Neural crest cell (in vitro differentiated cells): ENCODE measurements around the gene COLGALT1. TPM values are rescaled to one million over a fixed set of nuclear protein-coding genes. Genes with fewer than 3 reads are reported as not detected.

Source experiments
- DNase-seq: peaks from one replicate; pipeline ENCODE4 v3.0.0; 2021; ENCODE audit warnings: low read depth, mixed read lengths, low spot score
- H3K27ac Mint-ChIP-seq: one replicate; pipeline ENCODE4 v1.8.0; 2021; ENCODE audit warnings: mild to moderate bottlenecking, mixed read lengths; ENCODE audit not compliant: unreplicated experiment
- H3K27me3 Mint-ChIP-seq: 2 replicates; pipeline ENCODE4 v1.8.0; 2021; ENCODE audit warnings: low read depth, mild to moderate bottlenecking, mixed read lengths
- H3K36me3 Mint-ChIP-seq: 2 replicates; pipeline ENCODE4 v1.8.0; 2021; ENCODE audit warnings: low read depth, mild to moderate bottlenecking, mixed read lengths
- H3K4me1 Mint-ChIP-seq: 2 replicates; pipeline ENCODE4 v1.8.0; 2021; ENCODE audit warnings: mixed read lengths
- H3K4me3 Mint-ChIP-seq: one replicate; pipeline ENCODE4 v1.8.0; 2021; ENCODE audit warnings: mild to moderate bottlenecking, mixed read lengths
- H3K9me3 Mint-ChIP-seq: 2 replicates; pipeline ENCODE4 v1.8.0; 2021; ENCODE audit warnings: mixed read lengths
- CTCF ChIP-seq: fragments of 200-600 bp; sonication (generic); conservative IDR thresholded peaks from 2 replicates; pipeline ENCODE4 v1.5.0; 2021; ENCODE audit warnings: antibody characterized with exemption, mild to moderate bottlenecking
- total RNA-seq: library from RNA; stranded (reverse); gene quantifications from 2 replicates; pipeline ENCODE4 v1.2.1, GENCODE V29; 2021

The COLGALT1 gene
- total RNA-seq, 1 donor from 2014 or later, result 81.7 TPM

DNA sequence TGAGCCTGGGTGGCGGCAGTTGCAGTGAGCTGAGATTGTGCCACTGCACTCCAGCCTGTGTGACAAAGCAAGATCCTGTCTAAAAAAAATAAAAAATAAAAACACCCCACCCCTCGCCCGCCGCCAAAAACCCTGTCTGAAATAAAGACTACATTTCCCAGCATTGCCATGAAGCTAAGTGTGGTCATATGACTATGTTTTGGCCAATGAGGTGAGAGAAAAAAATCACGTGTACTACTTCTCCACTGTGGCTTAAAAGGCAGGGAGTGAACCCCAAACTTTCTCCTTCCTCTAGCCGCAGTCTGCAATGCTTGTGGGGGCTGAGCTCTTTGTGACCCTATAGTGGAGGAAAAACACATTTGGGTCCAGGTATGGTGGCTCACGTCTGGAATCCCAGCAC is 54.9 kb downstream of the COLGALT1 start:
- no peak overlapping the region for H3K27ac Mint-ChIP-seq
- no peaks in the 10 kb centered on the region for H3K36me3 Mint-ChIP-seq
- peaks cover 8% of the 10 kb centered on the region for H3K4me1 Mint-ChIP-seq

GRCh38 chr19:17611462-17612244 is 56.2 kb downstream of the COLGALT1 start:
- TF ChIP-seq CTCF, result no peak
- peaks cover 4% of the 10 kb centered on the region for H3K27me3 Mint-ChIP-seq
- H3K36me3 Mint-ChIP-seq, result no peaks in the 10 kb centered on the region
- H3K27ac Mint-ChIP-seq, result no peak overlapping the region
- no peak overlapping the region for H3K4me3 Mint-ChIP-seq
- no peak for DNase-seq
- peaks cover 4% of the 10 kb centered on the region for H3K4me1 Mint-ChIP-seq
- H3K9me3 Mint-ChIP-seq, result peaks cover 5% of the 10 kb centered on the region

More for the DNA sequence above, 54.9 kb downstream of the COLGALT1 start:
- no peak for DNase-seq
- Mint-ChIP-seq H3K27me3 (peaks cover 6% of the 10 kb centered on the region), H3K9me3 (peaks cover 5% of the 10 kb centered on the region), H3K4me3 (no peak overlapping the region)
- TF ChIP-seq CTCF, result no peak

DNA sequence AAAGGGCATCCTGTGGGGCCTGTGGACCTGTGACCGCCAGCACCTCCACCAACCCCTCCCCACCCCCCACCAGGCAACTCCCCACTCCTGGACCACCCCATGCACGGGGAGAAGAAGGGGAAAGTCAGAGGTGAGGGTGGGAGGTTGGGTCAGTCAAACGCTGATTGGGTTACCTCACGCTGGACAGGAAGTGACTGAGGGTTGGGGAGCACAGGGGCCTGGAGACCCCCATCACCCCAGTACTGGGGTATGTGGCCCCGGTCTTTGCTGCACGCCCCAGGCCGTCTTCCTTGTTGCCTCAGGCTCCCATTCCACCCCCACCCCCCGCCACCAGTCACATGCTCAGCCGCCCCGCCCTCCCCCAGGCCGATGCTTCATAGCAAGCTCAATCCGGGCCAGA is 59.0 kb downstream of the COLGALT1 start:
- Mint-ChIP-seq H3K4me1 (peaks cover 4% of the 10 kb centered on the region), H3K36me3 (no peaks in the 10 kb centered on the region), H3K9me3 (peaks cover 6% of the 10 kb centered on the region), H3K27me3 (no peaks in the 10 kb centered on the region), H3K4me3 (no peak overlapping the region), H3K27ac (no peak overlapping the region)
- DNase-seq, result no peak
- no peak for TF ChIP-seq CTCF

DNA sequence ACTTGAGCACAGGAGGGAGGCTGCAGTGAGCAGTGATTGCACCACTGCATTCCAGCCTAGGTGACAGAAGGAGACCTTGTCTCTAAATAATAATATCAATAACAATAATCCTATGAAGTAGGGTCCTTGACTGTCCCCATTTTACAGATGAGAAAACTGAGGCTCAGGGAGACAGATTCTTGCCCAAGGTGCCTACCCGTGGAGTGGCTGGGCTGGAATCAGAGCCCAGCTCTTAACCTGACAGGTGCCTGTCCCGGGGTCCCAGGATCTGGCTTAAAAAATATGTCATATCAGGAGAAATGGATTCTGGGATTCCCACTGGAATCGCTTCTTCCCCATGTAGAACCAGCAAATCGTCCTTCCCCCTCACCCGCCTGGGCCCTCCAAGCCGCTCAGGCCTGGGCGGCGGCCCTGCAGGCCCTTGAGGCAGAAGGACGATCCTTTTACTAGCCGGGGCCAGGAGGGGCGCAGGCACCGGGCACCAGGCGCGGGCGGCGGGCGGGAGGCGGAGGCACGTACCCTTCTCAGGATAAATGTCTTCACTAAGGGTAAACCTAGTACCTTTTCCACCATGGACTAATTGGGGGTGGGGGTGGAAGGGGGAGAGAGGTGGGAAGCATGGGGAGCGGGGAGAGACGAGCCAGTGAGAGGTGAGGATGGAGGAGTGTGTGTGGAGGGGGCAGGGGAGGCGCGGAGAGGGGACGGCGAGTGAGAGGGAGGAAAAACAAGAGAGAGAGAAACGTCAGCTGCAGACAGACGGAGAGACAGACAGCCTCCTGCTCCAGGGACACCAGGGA is 60.6 kb downstream of the COLGALT1 start:
- peaks cover 4% of the 10 kb centered on the region for H3K4me1 Mint-ChIP-seq
- no peak for TF ChIP-seq CTCF
- peaks cover 6% of the 10 kb centered on the region for H3K9me3 Mint-ChIP-seq
- H3K4me3 Mint-ChIP-seq, result no peak overlapping the region
- no peak for DNase-seq
- H3K36me3 Mint-ChIP-seq, result no peaks in the 10 kb centered on the region
- H3K27ac Mint-ChIP-seq, result no peak overlapping the region
- H3K27me3 Mint-ChIP-seq, result no peaks in the 10 kb centered on the region

- no peak for DNase-seq
- H3K4me3 Mint-ChIP-seq, result no peak overlapping the region
- H3K27ac Mint-ChIP-seq, result no peak overlapping the region
Measured at GRCh38 chr19:17616686-17616960, 61.2 kb downstream of the COLGALT1 start.

More at GRCh38 chr19:17616686-17616960, 61.2 kb downstream of the COLGALT1 start:
- Mint-ChIP-seq H3K4me1 (peaks cover 4% of the 10 kb centered on the region), H3K36me3 (no peaks in the 10 kb centered on the region), H3K9me3 (peaks cover 10% of the 10 kb centered on the region), H3K27me3 (no peaks in the 10 kb centered on the region)
- TF ChIP-seq CTCF, result no peak
